Endothelial cell of umbilical vein (primary cell): ENCODE results near the gene PCBD2. TPM values are rescaled to one million over a fixed set of nuclear protein-coding genes. Genes with fewer than 3 reads are reported as not detected.

Source experiments
- BruUV-seq: library from RNA; stranded (reverse); fragments of 400-500 nt; replicated peaks from 2 replicates; lab custom pipeline; 2021; lab: Mats Ljungman, UMichigan
- CTCF ChIA-PET: fragments of 300-600, 350-600 bp; sonication (Branson Sonifier 250); formaldehyde crosslinking; loops from one replicate; lab custom pipeline; 2021; ENCODE audit warnings: antibody characterized with exemption, inconsistent platforms; lab: Charles Lee
- POLR2A ChIA-PET: fragments of 300-600, 350-600 bp; sonication (Branson Sonifier 250); formaldehyde crosslinking; loops from one replicate; lab custom pipeline; 2021; ENCODE audit warnings: antibody characterized with exemption, inconsistent platforms; lab: Charles Lee
- DNase-seq: peaks from one replicate; pipeline ENCODE4 v3.0.0-alpha.2; 2011; ENCODE audit warnings: low read depth, low spot score
- FAIRE-seq: peaks from 2 replicates; lab custom pipeline; 2011; peaks lifted over from hg19 to GRCh38; lab: Jason Lieb, UNC
- H2AFZ ChIP-seq: 2 replicates; pipeline ENCODE4 v1.6.0; 2012; ENCODE audit warnings: low read depth, low read length, control low read depth, inconsistent platforms
- H3K27ac ChIP-seq: 2 replicates; pipeline ENCODE4 v1.5.1; 2011; ENCODE audit warnings: low read depth, mild to moderate bottlenecking, control low read depth, low read length, moderate library complexity; ENCODE audit not compliant: insufficient read depth
- H3K27me3 ChIP-seq, 2 experiments: 2 replicates each; pipeline versions ENCODE4 v1.6.0 to v1.6.1; 2011; ENCODE audit warnings: low read length in 2 of 2, mixed read lengths in 1 of 2; ENCODE audit not compliant: control insufficient read depth in 2 of 2, insufficient read depth in 2 of 2
- H3K36me3 ChIP-seq, 2 experiments: 2 replicates in 1 of 2; 3 replicates in 1 of 2; pipeline ENCODE4 v1.5.1; 2011; ENCODE audit warnings: low read length in 2 of 2, mild to moderate bottlenecking in 1 of 2, moderate library complexity in 1 of 2; ENCODE audit not compliant: control insufficient read depth in 2 of 2, insufficient read depth in 2 of 2; ENCODE audit errors: extremely low read depth in 1 of 2
- H3K4me1 ChIP-seq: 3 replicates; pipeline ENCODE4 v1.5.1; 2011; ENCODE audit warnings: mild to moderate bottlenecking, low read length; ENCODE audit not compliant: control insufficient read depth, insufficient read depth; ENCODE audit errors: extremely low read depth
- H3K4me2 ChIP-seq: 2 replicates; pipeline ENCODE4 v1.6.1; 2011; ENCODE audit warnings: low read length, control low read depth, mixed read lengths; ENCODE audit not compliant: insufficient read depth
- H3K4me3 ChIP-seq, 3 experiments: fragments of 200-600 bp in 1 of 3; sonication (generic), shearing (Covaris generic) in 1 of 3; replicated peaks in 1 of 3; 2 replicates each; pipeline ENCODE4 v1.5.1; 2011 to 2016; ENCODE audit warnings: control low read depth in 3 of 3, low read length in 3 of 3, mild to moderate bottlenecking in 2 of 3, inconsistent platforms in 1 of 3, low read depth in 1 of 3, moderate library complexity in 1 of 3; ENCODE audit not compliant: insufficient read depth in 1 of 3
- H3K79me2 ChIP-seq: 2 replicates; pipeline ENCODE4 v1.6.0; 2012; ENCODE audit warnings: low read length, inconsistent platforms; ENCODE audit not compliant: control insufficient read depth, insufficient read depth
- H3K9ac ChIP-seq: replicated peaks from 2 replicates; pipeline ENCODE3; 2011; ENCODE audit warnings: low read length, control low read depth; ENCODE audit not compliant: insufficient read depth; ENCODE audit errors: extremely low read depth
- H3K9me1 ChIP-seq: replicated peaks from 3 replicates; pipeline ENCODE4 v1.6.0; 2011; ENCODE audit warnings: mild to moderate bottlenecking, low read length; ENCODE audit not compliant: control insufficient read depth, insufficient read depth; ENCODE audit errors: extremely low read depth
- H3K9me3 ChIP-seq: replicated peaks from 2 replicates; pipeline ENCODE4 v1.5.1; 2012; ENCODE audit warnings: low read length, inconsistent platforms; ENCODE audit not compliant: control insufficient read depth, insufficient read depth
- H4K20me1 ChIP-seq: replicated peaks from 2 replicates; pipeline ENCODE3; 2011; ENCODE audit warnings: mild to moderate bottlenecking, low read length; ENCODE audit not compliant: control insufficient read depth, insufficient read depth; ENCODE audit errors: extremely low read depth
- CTCF ChIP-seq, 2 donors: IDR thresholded peaks; 1 replicate in 1 of 2; 2 replicates in 1 of 2; pipeline ENCODE4 v1.5.1; 2011; ENCODE audit warnings: low read length in 2 of 2, mild to moderate bottlenecking in 2 of 2, moderate library complexity in 2 of 2, control low read depth in 1 of 2, inconsistent platforms in 1 of 2, low read depth in 1 of 2; ENCODE audit not compliant: insufficient read depth in 1 of 2; ENCODE audit errors: extremely low read depth in 1 of 2
- EZH2 ChIP-seq: IDR thresholded peaks from 2 replicates; pipeline ENCODE4 v1.6.1; 2012; ENCODE audit warnings: borderline replicate concordance, low read depth, mild to moderate bottlenecking, moderate library complexity, low read length, inconsistent platforms; ENCODE audit not compliant: severe bottlenecking
- FOS ChIP-seq: IDR thresholded peaks from 2 replicates; pipeline ENCODE4 v1.6.1; 2011; ENCODE audit warnings: mild to moderate bottlenecking, low read length, moderate library complexity, borderline replicate concordance; ENCODE audit not compliant: insufficient read depth
- GATA2 ChIP-seq: IDR thresholded peaks from 2 replicates; pipeline ENCODE4 v1.7.0; 2011; ENCODE audit warnings: low read depth, mild to moderate bottlenecking, moderate library complexity, mixed read lengths, low read length; ENCODE audit not compliant: insufficient read length, insufficient read depth
- JUN ChIP-seq: IDR thresholded peaks from 2 replicates; pipeline ENCODE4 v1.6.1; 2011; ENCODE audit warnings: borderline replicate concordance, low read depth; ENCODE audit not compliant: insufficient read length, insufficient read depth
- MAX ChIP-seq: IDR thresholded peaks from 2 replicates; pipeline ENCODE4 v1.6.1; 2011; ENCODE audit not compliant: insufficient read depth, insufficient read length
- MYC ChIP-seq: IDR thresholded peaks from one replicate; pipeline ENCODE4 v1.6.1; 2011; ENCODE audit warnings: mild to moderate bottlenecking, low read depth, low read length
- POLR2A ChIP-seq: IDR thresholded peaks from 2 replicates; pipeline ENCODE4 v1.6.1; 2012; ENCODE audit warnings: low read depth, mild to moderate bottlenecking, control low read depth, low read length
- POLR2AphosphoS5 ChIP-seq: IDR thresholded peaks from 2 replicates; pipeline ENCODE4 v1.6.1; 2012; ENCODE audit warnings: low read depth, mild to moderate bottlenecking, control low read depth, low read length, moderate library complexity; ENCODE audit not compliant: insufficient read depth
- dilution Hi-C: fragments of 300-500 bp; cut with MboI; formaldehyde crosslinking; loops from one replicate; pipeline ENCODE4 v1.15.0; 2019; ENCODE audit warnings: low sequenced_read_pairs; ENCODE audit not compliant: extremely low pct_ligation_motif_present
- intact Hi-C: fragments of 100-400 bp; cut with micrococcal nuclease; formaldehyde crosslinking; loops from one replicate; pipeline ENCODE4 v1.10.0; 2022
- polyA plus RNA-seq, 4 experiments: library from polyadenylated mRNA; depleted of rRNA in 3 of 4; stranded (reverse) in 3 of 4; unstranded in 1 of 4; fragments of >200 nt; gene quantifications; 2 replicates each; pipeline versions ENCODE4 v1.2.1 to v1.2.3, GENCODE V29; 2011 to 2012; ENCODE audit warnings: missing spikeins in 1 of 4
- total RNA-seq: library from RNA; stranded (reverse); gene quantifications from 2 replicates; pipeline ENCODE4 v1.2.3, GENCODE V29; 2021

PCBD2 gene
- total and polyA plus RNA-seq, 2 donors (not counting 3 experiments of a cell fraction or from before 2014, with no cell fraction given): 4.0 to 10.7 TPM

GRCh38 chr5:134857401-134857800 lies 47.5 kb upstream of the PCBD2 start:
- Histone ChIP-seq H3K4me3 (no peak overlapping the region), H3K9me1 (no peaks in the 10 kb centered on the region), H3K9ac (no peak overlapping the region), H4K20me1 (peaks cover 4% of the 10 kb centered on the region), H2AFZ (no peak overlapping the region), H3K36me3 (peaks cover 14 to 20% of the 10 kb centered on the region in 2 experiments), H3K27me3 (no peaks in the 10 kb centered on the region), H3K4me2 (no peak overlapping the region), H3K79me2 (peaks cover 36% of the 10 kb centered on the region), H3K4me1 (no peaks in the 10 kb centered on the region), H3K27ac (no peak overlapping the region), H3K9me3 (no peaks in the 10 kb centered on the region)
- TF ChIP-seq MAX (no peak), GATA2 (no peak), FOS (no peak), POLR2AphosphoS5 (no peak), JUN (no peak), MYC (no peak), CTCF (IDR thresholded peaks at IDR 0.05; ENCODE audit: extremely low read depth in 1 of 2, insufficient read depth in 1 of 2, low read depth in 1 of 2, low read length in 2 of 2) (no peak), POLR2A (no peak), EZH2 (no peak)
- dilution Hi-C loops (no loop called here), intact Hi-C loops (no loop called here)
- POLR2A ChIA-PET: no interaction called here
- FAIRE-seq: peak; percentile 12
- CTCF ChIA-PET: no interaction called here
- DNase-seq: no peak
- BruUV-seq: no TSS peak
